ENCODE data around the gene CCDC33.

CCDC33 gene

DNA sequence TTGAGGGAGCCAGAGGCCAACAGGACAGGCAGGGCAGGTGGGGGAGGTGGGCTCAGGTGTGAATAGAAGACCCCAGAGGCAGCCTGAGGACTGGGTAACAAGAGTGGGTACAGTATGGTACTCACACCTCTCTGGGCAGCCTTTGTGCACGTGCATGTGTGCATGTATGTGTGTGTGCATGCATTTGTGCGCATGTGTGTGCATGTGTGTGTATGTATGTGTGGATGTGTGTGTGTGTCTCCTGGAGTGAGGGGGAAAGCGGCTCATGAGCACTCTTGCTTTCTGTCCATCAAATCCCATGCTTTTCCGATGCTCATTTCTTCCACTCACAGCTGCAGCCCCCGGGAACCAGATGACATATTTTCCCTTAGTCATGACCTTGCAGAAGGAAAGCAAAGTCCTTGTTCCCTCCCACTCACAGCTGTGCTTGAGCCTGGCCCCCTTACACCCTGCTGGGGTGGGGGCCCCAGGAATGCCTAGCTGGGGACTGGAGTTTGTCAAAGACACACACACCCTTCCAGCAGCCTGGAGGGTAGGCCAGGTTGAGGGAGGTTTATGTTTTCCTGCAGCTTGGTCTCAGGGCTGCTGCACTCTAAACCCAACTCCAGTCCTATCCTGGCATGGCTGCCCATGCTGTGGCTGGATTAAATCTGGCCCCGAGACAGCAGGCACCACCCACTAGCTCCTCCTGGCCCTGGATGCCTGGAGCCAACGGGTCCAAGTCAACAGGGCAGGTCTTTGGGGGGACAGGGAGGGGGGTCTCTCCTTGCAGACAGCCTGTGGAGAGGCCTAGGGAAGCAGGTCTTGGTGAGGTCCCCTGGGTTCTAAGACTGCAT is 22.5 kb downstream of the CCDC33 start:
- TF ChIP-seq, protein P1, sequence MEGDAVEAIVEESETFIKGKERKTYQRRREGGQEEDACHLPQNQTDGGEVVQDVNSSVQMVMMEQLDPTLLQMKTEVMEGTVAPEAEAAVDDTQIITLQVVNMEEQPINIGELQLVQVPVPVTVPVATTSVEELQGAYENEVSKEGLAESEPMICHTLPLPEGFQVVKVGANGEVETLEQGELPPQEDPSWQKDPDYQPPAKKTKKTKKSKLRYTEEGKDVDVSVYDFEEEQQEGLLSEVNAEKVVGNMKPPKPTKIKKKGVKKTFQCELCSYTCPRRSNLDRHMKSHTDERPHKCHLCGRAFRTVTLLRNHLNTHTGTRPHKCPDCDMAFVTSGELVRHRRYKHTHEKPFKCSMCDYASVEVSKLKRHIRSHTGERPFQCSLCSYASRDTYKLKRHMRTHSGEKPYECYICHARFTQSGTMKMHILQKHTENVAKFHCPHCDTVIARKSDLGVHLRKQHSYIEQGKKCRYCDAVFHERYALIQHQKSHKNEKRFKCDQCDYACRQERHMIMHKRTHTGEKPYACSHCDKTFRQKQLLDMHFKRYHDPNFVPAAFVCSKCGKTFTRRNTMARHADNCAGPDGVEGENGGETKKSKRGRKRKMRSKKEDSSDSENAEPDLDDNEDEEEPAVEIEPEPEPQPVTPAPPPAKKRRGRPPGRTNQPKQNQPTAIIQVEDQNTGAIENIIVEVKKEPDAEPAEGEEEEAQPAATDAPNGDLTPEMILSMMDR (IDR thresholded peaks at IDR 0.05; ENCODE audit: insufficient read depth, missing control alignments): no peak
- FAIRE-seq (no peak), DNase-seq (ENCODE audit: insufficient read length, low spot score) (no peak)

DNA sequence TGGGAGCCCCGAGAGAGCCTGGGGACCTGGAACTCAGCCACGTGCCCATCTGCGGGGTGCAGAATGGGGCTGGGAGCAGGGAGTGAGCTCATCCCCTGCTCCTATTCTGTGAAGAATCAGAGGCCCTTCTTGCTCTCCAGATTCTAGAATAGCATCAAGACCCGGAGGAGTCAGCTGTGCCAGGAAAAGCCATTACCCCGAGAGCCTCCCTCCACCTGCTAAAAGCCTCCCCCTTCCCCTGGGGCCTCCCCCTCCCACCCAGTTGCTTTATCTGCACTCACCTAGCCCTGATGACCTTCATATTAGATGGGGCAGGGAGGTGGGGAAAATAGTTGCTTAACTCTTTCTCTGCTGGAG is 23.1 kb downstream of the CCDC33 start:
- TF ChIP-seq, protein P1 (IDR thresholded peaks at IDR 0.05; ENCODE audit: insufficient read depth, missing control alignments): no peak
- DNase-seq (ENCODE audit: insufficient read length, low spot score) (no peak), FAIRE-seq (no peak)

DNA sequence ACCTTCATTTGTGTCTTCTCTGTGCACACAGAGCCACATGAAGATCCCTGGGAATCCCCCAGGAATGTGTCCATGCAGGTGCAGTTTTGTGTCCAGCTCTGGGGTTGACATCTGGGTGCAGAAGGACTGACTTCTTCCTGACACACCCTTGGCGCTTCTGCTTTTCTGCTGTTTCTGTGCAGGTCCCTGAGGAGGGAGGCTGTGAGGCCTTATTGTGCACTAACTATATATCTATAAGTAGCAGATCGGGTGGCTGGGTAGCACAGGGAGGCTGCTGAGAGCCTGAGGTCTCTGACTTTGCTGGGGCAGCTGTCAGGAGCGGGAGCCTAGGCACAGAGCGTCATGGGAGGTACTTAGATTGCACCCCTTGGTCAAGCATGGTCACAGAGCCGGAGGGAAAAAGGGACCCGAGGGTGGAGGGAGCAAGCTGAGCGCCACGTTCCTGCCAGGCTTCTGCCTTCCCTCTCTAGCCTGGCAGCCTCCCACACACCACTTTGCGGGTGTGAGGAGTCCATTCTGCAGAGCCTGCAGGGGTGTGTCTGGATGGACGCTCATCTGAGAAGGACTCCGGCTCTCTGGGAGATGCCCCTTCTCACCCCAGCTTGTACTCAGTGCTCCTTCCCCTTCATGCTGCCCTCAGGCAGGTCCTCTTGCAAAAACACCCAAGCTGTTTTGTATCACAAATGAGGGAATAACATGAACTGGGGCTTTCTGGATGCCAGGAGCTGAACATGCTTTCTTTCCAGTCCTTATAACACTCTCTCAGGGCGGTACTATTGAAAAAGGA is 23.9 kb downstream of the CCDC33 start:
- TF ChIP-seq, protein P1 (IDR thresholded peaks at IDR 0.05; ENCODE audit: insufficient read depth, missing control alignments): no peak
- DNase-seq (ENCODE audit: insufficient read length, low spot score) (no peak), FAIRE-seq (no peak)

DNA sequence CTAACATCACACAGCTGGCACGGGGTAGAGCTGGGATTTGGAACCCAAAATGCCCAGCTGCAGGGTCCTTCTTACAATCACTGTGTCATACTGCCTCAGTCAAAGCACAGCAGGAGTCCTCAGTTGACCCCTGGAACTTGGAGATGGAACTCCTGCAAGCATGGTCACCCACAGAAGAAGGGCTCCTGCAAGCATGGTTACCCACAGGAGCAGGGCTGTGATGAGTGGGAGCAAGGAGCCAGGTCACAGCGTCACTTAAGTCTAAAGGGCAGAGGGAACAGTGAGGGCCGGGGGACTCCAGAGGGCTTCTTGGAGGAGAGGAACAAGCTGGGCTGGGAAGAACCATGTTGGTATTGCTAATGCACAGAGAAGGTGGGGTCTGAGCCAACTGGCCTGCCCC is 24.9 kb downstream of the CCDC33 start:
- DNase-seq (ENCODE audit: insufficient read length, low spot score) (no peak), FAIRE-seq (no peak)
- TF ChIP-seq, protein P1 (IDR thresholded peaks at IDR 0.05; ENCODE audit: insufficient read depth, missing control alignments): no peak

DNA sequence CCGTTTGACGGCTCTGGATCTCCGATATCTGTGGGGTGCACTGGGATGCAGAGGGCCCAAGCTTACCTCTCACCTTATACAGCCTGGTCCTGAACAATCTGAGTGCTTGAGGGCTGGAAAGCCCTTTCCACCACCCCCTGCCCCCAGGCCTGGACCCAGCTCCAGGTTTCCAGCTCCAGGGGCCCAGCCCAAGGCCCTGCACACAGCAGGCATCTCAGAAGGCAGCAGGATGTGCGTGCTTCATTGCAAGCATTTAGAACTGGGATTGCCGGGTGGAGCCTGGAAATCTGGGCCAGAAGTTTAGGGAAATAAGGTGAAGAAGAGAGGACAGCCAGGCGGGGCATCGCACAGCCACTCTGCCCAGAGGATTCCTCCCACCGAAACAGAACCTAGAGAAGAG is 25.6 kb downstream of the CCDC33 start:
- DNase-seq (ENCODE audit: insufficient read length, low spot score) (no peak), FAIRE-seq (no peak)
- TF ChIP-seq, protein P1 (IDR thresholded peaks at IDR 0.05; ENCODE audit: insufficient read depth, missing control alignments): no peak

DNA sequence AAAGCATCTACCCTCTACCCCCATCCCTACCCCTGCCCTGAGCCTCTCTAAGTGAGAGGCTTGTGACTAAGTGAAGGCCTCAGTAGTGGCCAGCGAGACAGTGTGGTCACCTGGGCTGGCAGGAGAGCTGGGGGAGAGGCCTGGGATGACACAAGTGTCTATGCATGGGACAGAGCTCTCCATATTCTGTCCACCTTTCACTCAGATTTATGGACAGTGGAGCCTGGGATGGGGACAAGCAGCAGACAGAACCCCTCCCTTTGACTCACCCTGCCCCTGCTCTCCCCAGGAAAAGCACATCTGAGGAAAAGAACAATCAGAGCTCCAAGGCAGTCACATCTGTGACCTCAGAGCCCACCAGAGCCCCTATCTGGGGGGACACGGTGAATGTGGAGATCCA is 26.0 kb downstream of the CCDC33 start:
- DNase-seq (ENCODE audit: insufficient read length, low spot score) (no peak), FAIRE-seq (no peak)
- TF ChIP-seq, protein P1 (IDR thresholded peaks at IDR 0.05; ENCODE audit: insufficient read depth, missing control alignments): no peak

DNA sequence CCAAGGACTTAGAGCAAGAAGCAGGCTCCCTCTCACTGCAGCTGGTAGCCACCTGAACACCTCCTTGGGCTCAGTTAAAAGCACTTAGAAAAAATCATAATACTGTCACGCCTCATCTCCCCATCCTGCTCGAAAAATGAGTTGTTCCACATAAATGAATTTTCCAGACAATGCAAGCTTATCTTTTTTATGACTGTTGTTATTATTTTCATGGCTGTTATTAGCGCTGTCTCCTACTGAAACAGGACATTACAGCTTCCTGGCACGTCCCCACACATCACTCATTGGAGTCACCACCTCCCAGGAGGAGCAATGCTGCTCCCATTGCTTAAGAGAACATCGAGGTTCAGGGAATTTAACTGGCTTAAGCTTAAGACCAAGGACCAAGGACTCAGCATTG is 26.5 kb downstream of the CCDC33 start:
- TF ChIP-seq, protein P1 (IDR thresholded peaks at IDR 0.05; ENCODE audit: insufficient read depth, missing control alignments): no peak
- FAIRE-seq (no peak), DNase-seq (ENCODE audit: insufficient read length, low spot score) (no peak)

Measured in D721Med (cell line).